Stimulated activated CD8-positive, alpha-beta memory T cell treated with anti-CD3 and anti-CD28 coated beads, Interleukin-2, amount 100 ng/mL, for 48 hours (primary cell): Measurements from ENCODE around the gene FGF14.

Experiments used
- DNase-seq, 2 donors: peaks; one replicate each; pipeline ENCODE4 v3.0.0-alpha.2; 2020; ENCODE audit warnings: low read depth in 2 of 2

Gene FGF14

DNA sequence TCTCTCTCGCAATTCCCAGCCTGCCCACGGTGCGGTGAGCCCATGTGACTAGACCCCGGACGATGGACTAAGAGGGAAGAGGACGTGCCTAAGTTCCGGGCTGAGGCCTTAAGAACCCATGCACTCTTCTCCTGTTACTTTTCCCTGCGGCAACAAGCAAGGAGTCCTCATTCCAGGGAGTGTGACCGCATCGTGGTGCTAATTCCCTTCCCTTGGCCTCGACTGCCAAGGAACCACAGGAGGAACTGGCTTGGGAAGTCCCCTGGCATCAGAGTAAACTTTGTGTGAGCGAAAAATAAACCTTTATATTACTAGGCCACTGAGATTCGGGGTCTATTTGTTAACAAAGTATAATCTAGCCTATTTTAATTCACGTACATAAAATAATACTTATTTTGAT is 34.0 kb downstream of the FGF14 start:
- no peak for DNase-seq

DNA sequence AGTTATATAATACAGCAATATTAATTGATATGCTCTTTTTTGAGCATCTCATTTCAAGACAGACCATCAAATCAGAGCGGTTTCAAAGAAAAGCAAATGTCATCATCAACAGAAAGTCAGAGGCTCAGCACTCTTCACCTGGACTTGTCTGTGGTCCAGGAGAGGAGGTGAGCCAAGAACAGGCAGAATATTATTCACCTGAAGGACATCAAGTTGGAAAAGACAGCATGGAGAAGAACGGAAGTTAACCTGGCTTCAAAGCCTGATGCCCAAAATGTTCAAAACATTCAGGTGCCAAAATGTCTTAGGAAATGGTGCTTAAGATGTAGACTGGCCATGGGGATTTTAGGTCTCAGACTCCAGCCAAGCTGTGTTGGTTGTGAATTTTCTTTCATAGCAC is 40.7 kb downstream of the FGF14 start:
- DNase-seq = no peak

GRCh38 chr13:102359264-102359663 is 42.6 kb downstream of the FGF14 start:
- no peak for DNase-seq

DNA sequence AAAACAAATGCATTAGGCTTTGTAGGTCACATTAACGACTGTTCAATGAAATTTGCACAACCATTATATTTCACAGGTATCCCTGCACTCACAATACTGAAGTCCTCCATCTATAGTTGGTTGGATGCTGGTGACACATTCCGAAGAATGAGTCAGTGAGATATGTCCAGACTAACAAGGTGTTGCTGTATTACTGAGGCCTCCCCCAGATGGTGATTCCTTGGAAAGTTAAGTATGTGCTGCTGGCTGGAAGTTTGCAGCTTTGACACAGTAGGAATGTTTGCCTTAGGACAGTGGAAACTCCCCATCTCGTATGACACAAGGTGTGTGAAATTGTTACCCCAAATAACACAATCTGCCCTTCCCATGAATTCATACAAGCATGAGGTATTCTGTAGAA is 46.6 kb downstream of the FGF14 start:
- DNase-seq = no peak

DNA sequence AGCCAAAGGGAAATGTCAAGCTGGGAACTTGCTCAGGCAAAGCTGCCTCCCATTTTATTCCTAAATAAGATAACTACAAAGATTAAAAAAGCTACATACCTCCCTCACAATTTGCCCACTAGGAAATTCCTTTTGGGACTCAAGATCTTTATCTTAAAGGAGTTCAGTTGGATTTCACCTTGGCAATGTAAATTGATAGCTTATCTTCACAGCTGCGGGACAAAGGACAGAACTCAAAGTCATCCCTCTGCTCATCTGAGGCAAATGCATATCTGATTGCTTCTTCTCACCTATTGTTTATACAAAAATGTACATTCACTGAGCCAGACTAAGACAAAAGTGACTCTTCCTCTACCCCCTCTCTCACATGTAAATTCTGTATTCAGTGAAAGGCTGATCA is 47.8 kb downstream of the FGF14 start:
- no peak for DNase-seq

DNA sequence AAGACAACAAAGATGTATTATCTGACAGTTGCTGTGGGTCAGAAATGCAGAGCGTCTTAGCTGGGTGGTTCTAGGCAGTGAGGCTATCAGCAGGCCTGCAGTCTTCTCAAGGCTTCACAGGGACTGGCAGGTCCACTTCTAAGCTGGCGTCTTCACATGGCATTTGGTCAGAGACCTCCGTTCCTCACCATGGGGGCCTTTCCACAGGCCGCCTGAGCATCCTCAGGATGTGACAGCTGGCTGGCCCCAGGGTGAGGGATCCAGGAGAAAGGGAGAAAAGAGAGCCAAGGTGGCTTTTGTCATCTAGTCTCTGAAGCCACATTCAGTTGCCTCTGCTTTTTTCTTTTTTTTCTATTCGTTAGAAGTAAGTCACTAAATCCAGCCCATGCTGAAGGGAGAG is 50.3 kb downstream of the FGF14 start:
- DNase-seq = no peak

DNA sequence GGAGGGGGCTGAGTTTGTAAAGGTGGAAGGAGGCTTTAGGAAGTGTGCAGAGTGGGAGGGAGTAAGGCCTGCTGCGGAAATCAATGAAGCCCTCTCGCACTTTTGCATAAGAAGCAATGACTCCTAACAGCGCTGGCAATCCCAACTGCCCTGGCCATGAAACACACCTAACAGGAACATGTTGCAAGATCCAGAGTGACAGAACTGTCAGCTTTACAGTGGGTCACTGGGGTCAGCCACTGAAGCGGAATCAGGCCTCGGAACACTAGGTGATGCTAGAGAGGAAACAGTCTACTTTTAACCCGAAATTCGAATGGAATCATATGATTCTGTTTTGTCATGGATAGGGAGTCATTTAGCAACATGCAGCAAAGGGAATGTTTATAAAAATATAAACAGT is 54.4 kb downstream of the FGF14 start:
- no peak for DNase-seq

DNA sequence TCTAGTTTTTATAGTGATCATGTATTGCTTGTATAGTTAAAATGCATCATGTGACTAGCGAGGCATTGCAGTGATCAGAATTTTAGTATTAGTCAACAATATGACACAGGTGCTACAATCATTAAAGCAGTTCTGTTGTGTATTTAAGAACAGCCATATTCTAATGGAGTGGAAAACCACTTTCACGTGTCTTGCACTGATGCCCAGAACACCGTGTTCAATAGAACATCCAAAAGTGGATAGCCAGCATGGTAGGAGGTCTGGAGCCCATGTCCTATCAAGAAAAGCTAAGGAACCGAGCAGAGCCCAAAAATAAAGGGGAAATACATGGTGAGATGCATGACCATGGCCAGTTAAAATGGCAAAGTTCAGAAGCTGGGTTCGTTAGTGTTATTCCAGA is 55.1 kb downstream of the FGF14 start:
- DNase-seq = no peak

DNA sequence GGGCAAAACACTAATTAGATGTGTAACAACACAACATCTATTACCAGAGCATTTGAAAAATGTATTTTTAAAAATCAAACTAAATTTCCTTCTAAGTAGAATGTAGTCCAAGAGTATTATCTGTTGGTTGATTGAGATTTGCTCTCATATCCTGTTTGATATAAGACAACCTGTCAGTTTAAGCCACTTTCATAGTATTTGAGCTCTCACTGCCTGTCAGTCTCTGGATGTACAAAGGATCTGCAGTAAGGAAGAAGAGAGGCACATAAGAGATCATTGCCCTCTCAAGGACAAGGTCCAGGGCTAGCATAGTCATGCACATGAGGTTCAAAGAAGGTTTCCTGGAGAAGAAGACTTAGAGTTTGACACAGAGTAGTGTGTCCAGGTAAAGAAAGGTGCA is 57.4 kb downstream of the FGF14 start:
- no peak for DNase-seq

- DNase-seq = no peak
Measured at GRCh38 chr13:102333320-102334198, 68.3 kb downstream of the FGF14 start.

- DNase-seq = no peak
Measured at GRCh38 chr13:102328909-102329308, 72.9 kb downstream of the FGF14 start.

DNA sequence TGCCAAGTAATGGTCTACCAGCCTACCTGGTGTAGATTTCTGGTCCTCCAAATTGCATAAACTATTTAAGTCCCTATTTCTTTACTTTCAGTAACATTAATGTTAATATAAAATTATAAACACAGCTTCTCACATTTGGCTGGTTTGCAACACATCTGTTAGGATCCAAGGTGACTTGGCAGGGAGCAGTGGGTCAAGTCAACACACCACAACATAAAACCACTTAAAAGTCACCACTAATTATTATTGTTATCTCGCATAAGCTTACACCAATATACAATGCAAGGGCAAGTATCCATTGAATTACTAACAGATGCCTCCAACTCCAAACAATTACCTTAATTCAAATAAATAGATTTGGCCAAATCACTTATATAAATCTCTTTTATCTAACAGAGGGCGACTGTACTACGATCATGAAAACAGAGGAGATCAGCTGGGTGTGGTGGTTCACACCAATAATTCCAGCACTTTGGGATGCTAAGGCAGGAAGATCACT is 74.7 kb downstream of the FGF14 start:
- DNase-seq = no peak

DNA sequence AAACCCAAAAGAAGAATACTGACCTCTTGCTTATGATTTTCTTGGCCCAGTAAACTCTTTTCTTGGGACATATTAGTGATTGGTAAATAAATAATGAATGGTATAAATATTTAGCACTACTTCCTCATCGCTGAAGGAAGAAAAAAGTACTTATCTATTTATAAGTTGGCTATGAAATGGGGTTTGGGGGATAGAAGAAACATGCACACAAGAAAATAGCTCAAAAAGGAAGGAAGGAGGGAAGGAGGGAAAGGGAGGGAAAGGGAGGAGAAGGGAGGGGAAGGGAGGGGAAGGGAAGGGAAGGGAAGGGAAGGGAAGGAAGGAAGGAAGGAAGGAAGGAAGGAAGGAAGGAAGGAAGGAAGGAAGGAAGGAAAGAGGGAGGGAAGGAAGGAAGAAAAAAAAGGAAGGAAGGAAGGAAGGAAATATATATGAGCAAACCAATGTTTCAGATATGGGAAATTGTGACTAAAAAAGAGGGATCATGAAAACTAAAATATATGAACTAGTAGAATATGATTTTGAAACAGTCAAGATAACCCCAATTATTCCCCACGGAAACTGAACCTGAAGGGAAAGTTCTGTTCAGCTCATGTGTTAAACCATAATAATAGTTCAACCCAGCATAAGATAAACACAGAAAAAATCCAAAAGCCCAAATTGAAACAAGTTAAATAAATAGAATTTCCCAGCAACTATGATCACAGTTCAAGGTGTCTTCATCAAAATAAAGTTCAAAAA is 75.3 kb downstream of the FGF14 start:
- no peak for DNase-seq

DNA sequence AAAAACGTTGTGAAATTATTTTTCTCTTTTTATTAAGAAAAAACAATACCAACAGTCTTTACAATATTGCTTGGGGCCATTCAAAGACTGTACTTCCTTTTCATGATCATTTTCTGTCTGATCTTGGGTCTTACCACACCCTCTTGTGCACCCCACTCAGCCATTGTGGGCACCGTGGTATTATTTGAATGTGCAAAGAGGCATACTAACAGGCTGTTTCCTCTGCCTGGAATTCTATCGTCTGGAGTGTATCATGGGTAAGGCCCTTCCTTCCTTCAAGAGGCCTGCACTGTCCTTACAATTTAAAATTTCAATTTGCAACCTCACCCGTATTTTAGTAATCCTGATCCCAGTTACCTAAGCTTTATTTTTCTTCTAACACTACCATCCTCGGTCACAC is 76.5 kb downstream of the FGF14 start:
- DNase-seq = no peak

GRCh38 chr13:102323505-102323904 is 78.3 kb downstream of the FGF14 start:
- DNase-seq = no peak

DNA sequence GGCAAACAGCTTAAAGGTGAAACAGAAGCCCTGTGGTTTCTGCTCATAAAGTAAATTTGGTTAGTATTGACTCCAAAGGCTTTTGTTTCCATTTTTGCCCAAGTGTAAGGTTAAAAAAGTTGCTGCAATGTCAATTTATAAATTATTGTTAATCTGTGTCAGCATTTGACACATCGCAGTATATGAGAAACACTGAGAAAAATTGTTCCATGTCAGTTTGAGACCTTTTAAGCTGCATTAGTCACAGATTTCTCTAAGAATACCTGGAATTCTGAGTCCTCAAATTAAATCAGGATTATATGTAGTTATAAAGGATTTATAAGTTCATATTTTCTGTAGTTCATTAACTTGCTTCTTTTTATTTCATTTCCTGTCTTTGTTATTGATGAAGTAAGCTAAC is 78.8 kb downstream of the FGF14 start:
- no peak for DNase-seq

DNA sequence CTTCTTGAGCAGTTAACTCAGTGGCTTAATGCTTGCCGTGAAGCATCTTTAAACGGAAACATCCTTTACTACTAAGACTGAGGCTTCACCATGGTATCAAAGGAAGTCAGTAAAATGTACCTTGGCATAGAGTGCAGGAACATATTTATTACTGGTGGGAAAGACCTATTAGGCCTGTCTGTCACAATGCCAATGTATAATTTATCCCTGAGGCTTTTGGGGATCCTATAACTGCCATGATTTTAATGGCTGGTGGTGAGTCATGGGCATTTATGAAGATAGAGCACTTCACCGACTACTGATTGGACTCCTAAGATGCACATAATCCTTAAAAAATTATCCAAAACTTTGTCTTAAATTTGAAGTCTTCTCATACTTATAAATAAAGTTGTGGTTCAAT is 79.6 kb downstream of the FGF14 start:
- no peak for DNase-seq

GRCh38 chr13:102318233-102318632 is 83.6 kb downstream of the FGF14 start:
- no peak for DNase-seq

DNA sequence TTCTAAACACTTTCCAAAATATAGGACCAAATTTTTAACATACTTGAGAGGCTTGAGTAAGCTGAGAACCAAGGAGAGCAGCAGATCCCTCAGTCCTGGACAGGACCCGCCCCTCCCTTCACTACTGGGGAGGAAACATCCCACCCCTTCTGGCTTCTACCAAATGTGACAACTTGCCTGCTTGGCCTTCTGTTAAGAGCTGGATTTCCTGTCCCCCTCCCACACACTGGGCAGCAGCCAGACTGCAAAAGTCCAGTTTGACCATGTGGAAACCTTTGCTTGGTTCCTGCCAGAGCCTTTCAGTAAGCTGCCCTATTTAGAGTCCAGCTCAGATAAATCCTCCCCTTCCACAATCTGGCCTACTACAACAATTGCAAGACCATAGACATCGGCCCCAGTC is 84.3 kb downstream of the FGF14 start:
- DNase-seq = no peak

DNA sequence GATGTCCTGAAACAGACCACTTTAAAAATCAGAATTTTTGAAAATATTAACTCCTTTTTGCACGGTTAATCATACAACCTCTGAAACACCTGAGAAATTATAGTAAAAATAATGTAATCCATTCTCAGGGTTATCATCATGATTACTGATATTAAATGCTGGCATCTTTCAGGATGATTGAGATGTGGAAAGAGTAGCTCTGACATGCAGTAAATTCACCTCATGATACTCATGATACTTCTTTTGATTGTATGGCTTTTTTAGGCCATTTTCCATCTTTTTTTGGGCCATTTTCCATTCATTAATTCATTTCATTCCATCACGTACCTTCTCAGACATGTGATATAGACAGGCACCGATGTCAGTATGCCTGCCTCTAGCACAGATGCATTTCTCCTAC is 85.1 kb downstream of the FGF14 start:
- no peak for DNase-seq

DNA sequence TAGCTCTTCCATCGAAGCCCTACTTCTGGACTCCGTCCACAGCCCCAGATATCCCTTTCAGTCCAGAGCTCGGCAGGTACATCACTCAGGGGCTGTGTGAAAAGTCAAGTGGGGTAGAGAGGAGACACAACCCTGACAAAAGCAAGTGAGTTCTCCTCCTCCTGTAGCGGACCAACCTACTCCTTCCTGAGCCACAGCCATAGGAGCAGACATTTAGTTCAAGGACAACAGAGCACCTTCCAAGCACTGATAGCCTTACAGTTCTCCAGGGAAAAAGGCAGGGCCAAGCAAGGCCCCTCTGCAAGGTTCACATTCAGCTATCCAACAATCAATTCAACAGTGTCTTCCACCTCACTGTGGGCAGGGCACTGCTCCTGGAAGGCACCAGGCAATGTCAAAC is 89.0 kb downstream of the FGF14 start:
- no peak for DNase-seq

GRCh38 chr13:102311901-102312300 is 89.9 kb downstream of the FGF14 start:
- no peak for DNase-seq

DNA sequence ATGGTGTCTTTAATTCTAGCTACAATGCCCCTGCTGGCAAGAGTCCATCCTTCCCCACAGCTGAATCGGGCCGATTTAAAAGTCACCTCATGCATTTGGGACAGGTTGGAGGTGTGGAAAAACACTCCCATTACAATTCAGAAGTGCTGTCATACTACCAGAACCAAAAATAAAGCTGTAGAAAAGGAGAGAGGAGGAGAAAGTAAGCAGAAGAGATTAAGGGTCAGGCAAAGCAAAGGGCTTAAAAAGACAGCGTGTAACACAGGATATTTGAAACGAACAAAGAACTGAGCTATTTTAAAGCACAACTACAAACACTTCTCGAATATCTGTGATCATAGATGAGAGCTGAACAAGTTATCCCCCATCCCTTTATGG is 90.4 kb downstream of the FGF14 start:
- DNase-seq = no peak
